PC-3 (cell line): ENCODE results near the gene CD3G. TPM values are rescaled to one million over a fixed set of nuclear protein-coding genes. Genes with fewer than 3 reads are reported as not detected.

Experiments used
- ATAC-seq: fragments of 200-7000 bp; cut with Tn5 transposase; 2 replicates; pipeline ENCODE4 v1.9.1; 2020; ENCODE audit warnings: mild to moderate bottlenecking, moderate library complexity
- BruUV-seq: library from RNA; stranded (reverse); fragments of 400-500 nt; replicated peaks from 2 replicates; lab custom pipeline; 2021; lab: Mats Ljungman, UMichigan
- CTCF ChIA-PET: fragments of 300-600 bp; sonication (Branson Sonifier 250); formaldehyde crosslinking; loops from one replicate; lab custom pipeline; 2022; ENCODE audit warnings: antibody characterized with exemption; lab: Charles Lee
- POLR2A ChIA-PET: fragments of 300-600 bp; sonication (Branson Sonifier 250); formaldehyde crosslinking; loops from one replicate; lab custom pipeline; 2022; ENCODE audit warnings: antibody characterized with exemption; ENCODE audit not compliant: unreplicated experiment; lab: Charles Lee
- DNase-seq: peaks from one replicate; pipeline ENCODE4 v3.0.0-alpha.2; 2015
- H2AFZ ChIP-seq: fragments of 300-600 bp; sonication (generic); 2 replicates; pipeline ENCODE4 v1.6.0; 2016; ENCODE audit warnings: antibody characterized with exemption, low read length
- H3F3A ChIP-seq: fragments of 300-600 bp; sonication (generic); one replicate; pipeline ENCODE4 v1.6.0; 2017; ENCODE audit warnings: antibody characterized with exemption, low read length, control low read depth, mild to moderate bottlenecking; ENCODE audit not compliant: unreplicated experiment
- H3K27ac ChIP-seq: fragments of 300-600 bp; sonication (generic); 2 replicates; pipeline ENCODE4 v1.5.1; 2016; ENCODE audit warnings: mild to moderate bottlenecking, low read length
- H3K27me3 ChIP-seq: fragments of 300-600 bp; sonication (generic); 2 replicates; pipeline ENCODE4 v1.6.1; 2016; ENCODE audit warnings: low read length, mixed read lengths
- H3K36me3 ChIP-seq: fragments of 300-600 bp; sonication (generic); 2 replicates; pipeline ENCODE4 v1.6.1; 2016; ENCODE audit warnings: low read depth, mixed run types, low read length, mixed read lengths
- H3K4me1 ChIP-seq: fragments of 300-600 bp; sonication (generic); 2 replicates; pipeline ENCODE4 v1.5.1; 2016; ENCODE audit warnings: low read length; ENCODE audit not compliant: insufficient read depth
- H3K4me2 ChIP-seq: fragments of 300-600 bp; sonication (generic); 2 replicates; pipeline ENCODE4 v1.6.0; 2016; ENCODE audit warnings: low read length
- H3K4me3 ChIP-seq: fragments of 300-600 bp; sonication (generic); 2 replicates; pipeline ENCODE4 v1.5.1; 2016; ENCODE audit warnings: mild to moderate bottlenecking, low read length, mixed read lengths
- H3K79me2 ChIP-seq: fragments of 300-600 bp; sonication (generic); 2 replicates; pipeline ENCODE4 v1.6.1; 2017; ENCODE audit warnings: low read length, mixed read lengths
- H3K9ac ChIP-seq: fragments of 300-600 bp; sonication (generic); 2 replicates; pipeline ENCODE4 v1.6.0; 2016; ENCODE audit warnings: mild to moderate bottlenecking, low read length
- H3K9me2 ChIP-seq: fragments of 300-600 bp; sonication (generic); replicated peaks from 2 replicates; pipeline ENCODE4 v1.6.1; 2016; ENCODE audit warnings: mixed run types, low read length, mixed read lengths
- H3K9me3 ChIP-seq: fragments of 300-600 bp; sonication (generic); 2 replicates; pipeline ENCODE4 v1.6.1; 2016; ENCODE audit warnings: low read length, mixed read lengths
- H4K20me1 ChIP-seq: fragments of 300-600 bp; sonication (generic); 2 replicates; pipeline ENCODE4 v1.6.1; 2016; ENCODE audit warnings: low read length, mixed read lengths
- EZH2 ChIP-seq: fragments of 300-600 bp; sonication (generic); IDR thresholded peaks from one replicate; pipeline ENCODE4 v1.6.1; 2017; ENCODE audit warnings: antibody characterized with exemption, mild to moderate bottlenecking, low read length; ENCODE audit not compliant: unreplicated experiment
- EZH2phosphoT487 ChIP-seq: fragments of 300-600 bp; sonication (generic); IDR thresholded peaks from 2 replicates; pipeline ENCODE4 v1.6.1; 2018; ENCODE audit warnings: mild to moderate bottlenecking, antibody characterized with exemption, low read length, borderline replicate concordance
- intact Hi-C: fragments of 100-400 bp; cut with micrococcal nuclease; formaldehyde crosslinking; loops from 2 replicates; pipeline ENCODE4 v1.9.0; 2023
- total RNA-seq: library from RNA; depleted of rRNA; stranded (reverse); fragments of >200 nt; gene quantifications from 2 replicates; pipeline ENCODE4 v1.2.3, GENCODE V29; 2014
- TF ChIP-seq, protein P1 (sequence below): fragments of 300-600 bp; sonication (generic); conservative IDR thresholded peaks from 2 replicates; pipeline ENCODE4 v1.5.1; 2017; ENCODE audit warnings: antibody characterized with exemption, low read depth, mild to moderate bottlenecking, low read length

CD3G gene
- total RNA-seq, 1 experiment from 2014 or later: not detected

- Histone ChIP-seq H3K79me2 (no peaks in the 10 kb centered on the region), H3K4me2 (no peak overlapping the region), H3F3A (no peaks in the 10 kb centered on the region), H3K9me2 (no peaks in the 10 kb centered on the region), H3K27ac (no peak overlapping the region), H3K27me3 (no peaks in the 10 kb centered on the region), H4K20me1 (no peaks in the 10 kb centered on the region), H3K36me3 (peaks cover 55% of the 10 kb centered on the region), H2AFZ (no peak overlapping the region), H3K9ac (no peak overlapping the region), H3K4me1 (no peaks in the 10 kb centered on the region), H3K9me3 (no peaks in the 10 kb centered on the region), H3K4me3 (no peak overlapping the region)
- no TSS peak for BruUV-seq
- ChIA-PET CTCF (no interaction called here), POLR2A (interaction anchor here (0.6 kb wide), 1 partner anchor 18 kb away, joined by 5 read pairs; no protein-coding TSS in a partner anchor)
- DNase-seq: no peak
- intact Hi-C loops: no loop called here
- ATAC-seq: no peak
- TF ChIP-seq EZH2phosphoT487 (no peak), EZH2 (no peak)
- TF ChIP-seq, protein P1, sequence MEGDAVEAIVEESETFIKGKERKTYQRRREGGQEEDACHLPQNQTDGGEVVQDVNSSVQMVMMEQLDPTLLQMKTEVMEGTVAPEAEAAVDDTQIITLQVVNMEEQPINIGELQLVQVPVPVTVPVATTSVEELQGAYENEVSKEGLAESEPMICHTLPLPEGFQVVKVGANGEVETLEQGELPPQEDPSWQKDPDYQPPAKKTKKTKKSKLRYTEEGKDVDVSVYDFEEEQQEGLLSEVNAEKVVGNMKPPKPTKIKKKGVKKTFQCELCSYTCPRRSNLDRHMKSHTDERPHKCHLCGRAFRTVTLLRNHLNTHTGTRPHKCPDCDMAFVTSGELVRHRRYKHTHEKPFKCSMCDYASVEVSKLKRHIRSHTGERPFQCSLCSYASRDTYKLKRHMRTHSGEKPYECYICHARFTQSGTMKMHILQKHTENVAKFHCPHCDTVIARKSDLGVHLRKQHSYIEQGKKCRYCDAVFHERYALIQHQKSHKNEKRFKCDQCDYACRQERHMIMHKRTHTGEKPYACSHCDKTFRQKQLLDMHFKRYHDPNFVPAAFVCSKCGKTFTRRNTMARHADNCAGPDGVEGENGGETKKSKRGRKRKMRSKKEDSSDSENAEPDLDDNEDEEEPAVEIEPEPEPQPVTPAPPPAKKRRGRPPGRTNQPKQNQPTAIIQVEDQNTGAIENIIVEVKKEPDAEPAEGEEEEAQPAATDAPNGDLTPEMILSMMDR: no peak
These were observed 29.7 kb downstream of the CD3G start for GRCh38 chr11:118373871-118374270.

- H3F3A ChIP-seq: no peaks in the 10 kb centered on the region
- H2AFZ ChIP-seq: no peak overlapping the region
- no peaks in the 10 kb centered on the region for H3K9me3 ChIP-seq
- intact Hi-C loops: no loop called here
- ChIA-PET POLR2A (interaction anchor here (0.5 kb wide), 1 partner anchor 63 kb away, joined by 3 read pairs; no protein-coding TSS in a partner anchor), CTCF (no interaction called here)
- H3K4me2 ChIP-seq: no peak overlapping the region
- BruUV-seq: no TSS peak
- DNase-seq (no peak), ATAC-seq (no peak)
- H4K20me1 ChIP-seq: no peaks in the 10 kb centered on the region
- no peaks in the 10 kb centered on the region for H3K9me2 ChIP-seq
- TF ChIP-seq EZH2phosphoT487 (no peak), EZH2 (no peak)
- TF ChIP-seq, protein P1: no peak
- H3K79me2 ChIP-seq: no peaks in the 10 kb centered on the region
- H3K4me1 ChIP-seq: no peaks in the 10 kb centered on the region
- H3K4me3 ChIP-seq: no peak overlapping the region
- peaks cover 57% of the 10 kb centered on the region for H3K36me3 ChIP-seq
- H3K27me3 ChIP-seq: no peaks in the 10 kb centered on the region
- no peak overlapping the region for H3K27ac ChIP-seq
- H3K9ac ChIP-seq: no peak overlapping the region
These were observed 30.6 kb downstream of the CD3G start for GRCh38 chr11:118374729-118375128.

DNA sequence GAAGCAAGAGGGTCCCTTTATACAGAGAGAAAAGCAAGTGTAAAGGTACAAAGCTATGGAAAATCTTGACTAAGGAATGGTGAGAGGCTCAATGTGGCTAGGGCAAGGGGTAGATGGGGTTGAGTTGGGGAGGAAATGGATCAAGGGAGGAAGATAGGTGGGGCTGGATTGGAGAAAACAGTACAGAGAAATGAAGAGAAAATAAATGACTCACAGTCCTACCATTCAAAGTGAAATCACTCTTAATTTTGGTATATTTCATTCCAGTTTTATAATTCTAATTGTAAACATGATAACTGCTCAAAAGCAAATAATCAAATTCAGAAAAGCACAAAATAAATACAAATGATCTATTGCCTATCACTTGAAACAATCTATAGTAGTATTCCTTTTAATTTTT is 31.8 kb downstream of the CD3G start:
- no peaks in the 10 kb centered on the region for H3K4me1 ChIP-seq
- no peaks in the 10 kb centered on the region for H3K9me2 ChIP-seq
- peaks cover 57% of the 10 kb centered on the region for H3K36me3 ChIP-seq
- TF ChIP-seq EZH2phosphoT487 (no peak), EZH2 (no peak)
- TF ChIP-seq, protein P1: no peak
- no peaks in the 10 kb centered on the region for H3K79me2 ChIP-seq
- no peak overlapping the region for H2AFZ ChIP-seq
- H3K27ac ChIP-seq: no peak overlapping the region
- CTCF ChIA-PET: no interaction called here
- no TSS peak for BruUV-seq
- no peaks in the 10 kb centered on the region for H3K9me3 ChIP-seq
- intact Hi-C loops: no loop called here
- no peaks in the 10 kb centered on the region for H3K27me3 ChIP-seq
- H4K20me1 ChIP-seq: no peaks in the 10 kb centered on the region
- no peak overlapping the region for H3K9ac ChIP-seq
- ATAC-seq: no peak
- no peak for DNase-seq
- no peak overlapping the region for H3K4me3 ChIP-seq
- POLR2A ChIA-PET: no interaction called here
- no peaks in the 10 kb centered on the region for H3F3A ChIP-seq
- H3K4me2 ChIP-seq: no peak overlapping the region
